NB4 (cell line): ENCODE measurements around the gene TFCP2L1.
A peak's percentile ranks its signal among the peaks of the same experiment; 100 is the strongest.

Experiments
- DNase-seq: peaks from one replicate; pipeline ENCODE4 v3.0.0; 2010; ENCODE audit warnings: low read depth
- H3K4me3 ChIP-seq: one replicate; pipeline ENCODE4 v1.5.1; 2011; ENCODE audit warnings: mild to moderate bottlenecking, low read depth, low read length, moderate library complexity
- MYC ChIP-seq: IDR thresholded peaks from 2 replicates; pipeline ENCODE4 v1.6.1; 2011; ENCODE audit warnings: low read depth, low read length
- POLR2A ChIP-seq: IDR thresholded peaks from 2 replicates; pipeline ENCODE4 v1.6.1; 2011; ENCODE audit warnings: mild to moderate bottlenecking; ENCODE audit not compliant: insufficient read length; ENCODE audit errors: extremely low read depth
- TF ChIP-seq, protein P1 (sequence below): IDR thresholded peaks from one replicate; pipeline ENCODE4 v1.5.1; 2012; ENCODE audit warnings: low read depth, low read length
- TF ChIP-seq, protein P2 (sequence below): IDR thresholded peaks from 2 replicates; pipeline ENCODE4 v1.6.1; 2011; ENCODE audit warnings: low read depth, low read length

The TFCP2L1 gene

DNA sequence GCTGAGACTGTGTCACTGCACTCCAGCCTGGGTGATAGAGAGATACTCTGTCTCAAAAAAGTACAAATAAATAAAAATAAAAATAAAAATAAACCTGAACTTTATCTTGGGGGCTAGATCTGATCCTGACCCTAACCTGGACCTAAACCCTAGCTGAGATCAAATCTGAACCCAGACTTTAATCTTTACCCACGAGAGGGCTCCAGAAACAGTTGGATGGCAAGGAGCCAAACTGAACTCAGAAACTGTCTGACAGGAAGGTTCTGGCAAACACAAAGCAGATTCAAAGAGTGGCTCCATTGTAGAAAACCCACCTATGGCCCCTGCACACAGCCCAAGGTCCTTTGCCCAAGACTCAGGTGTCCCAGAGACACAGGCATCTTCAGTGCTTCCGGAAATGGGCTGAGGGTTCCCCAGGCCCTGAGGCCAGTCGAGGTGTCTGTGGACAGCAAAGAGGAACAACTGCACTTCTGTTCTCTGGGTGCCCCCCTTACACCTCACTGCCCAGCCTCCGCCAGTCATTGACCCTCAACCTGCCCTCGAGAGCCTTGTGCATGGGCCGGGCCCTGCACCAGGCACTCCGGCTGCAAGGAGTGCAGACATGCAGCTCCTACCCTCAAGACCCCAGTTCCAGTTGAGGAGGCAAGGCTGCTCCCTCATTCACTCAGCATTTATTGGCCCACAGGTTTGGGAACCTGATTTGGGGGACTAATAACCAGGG, 95.2 kb downstream of the TFCP2L1 start:
- DNase-seq, result no peak
- H3K4me3 ChIP-seq, result no peak overlapping the region
- TF ChIP-seq, protein P1, sequence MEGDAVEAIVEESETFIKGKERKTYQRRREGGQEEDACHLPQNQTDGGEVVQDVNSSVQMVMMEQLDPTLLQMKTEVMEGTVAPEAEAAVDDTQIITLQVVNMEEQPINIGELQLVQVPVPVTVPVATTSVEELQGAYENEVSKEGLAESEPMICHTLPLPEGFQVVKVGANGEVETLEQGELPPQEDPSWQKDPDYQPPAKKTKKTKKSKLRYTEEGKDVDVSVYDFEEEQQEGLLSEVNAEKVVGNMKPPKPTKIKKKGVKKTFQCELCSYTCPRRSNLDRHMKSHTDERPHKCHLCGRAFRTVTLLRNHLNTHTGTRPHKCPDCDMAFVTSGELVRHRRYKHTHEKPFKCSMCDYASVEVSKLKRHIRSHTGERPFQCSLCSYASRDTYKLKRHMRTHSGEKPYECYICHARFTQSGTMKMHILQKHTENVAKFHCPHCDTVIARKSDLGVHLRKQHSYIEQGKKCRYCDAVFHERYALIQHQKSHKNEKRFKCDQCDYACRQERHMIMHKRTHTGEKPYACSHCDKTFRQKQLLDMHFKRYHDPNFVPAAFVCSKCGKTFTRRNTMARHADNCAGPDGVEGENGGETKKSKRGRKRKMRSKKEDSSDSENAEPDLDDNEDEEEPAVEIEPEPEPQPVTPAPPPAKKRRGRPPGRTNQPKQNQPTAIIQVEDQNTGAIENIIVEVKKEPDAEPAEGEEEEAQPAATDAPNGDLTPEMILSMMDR, result no peak
- TF ChIP-seq MYC (no peak), POLR2A (no peak)
- TF ChIP-seq, protein P2, sequence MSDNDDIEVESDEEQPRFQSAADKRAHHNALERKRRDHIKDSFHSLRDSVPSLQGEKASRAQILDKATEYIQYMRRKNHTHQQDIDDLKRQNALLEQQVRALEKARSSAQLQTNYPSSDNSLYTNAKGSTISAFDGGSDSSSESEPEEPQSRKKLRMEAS, result no peak

DNA sequence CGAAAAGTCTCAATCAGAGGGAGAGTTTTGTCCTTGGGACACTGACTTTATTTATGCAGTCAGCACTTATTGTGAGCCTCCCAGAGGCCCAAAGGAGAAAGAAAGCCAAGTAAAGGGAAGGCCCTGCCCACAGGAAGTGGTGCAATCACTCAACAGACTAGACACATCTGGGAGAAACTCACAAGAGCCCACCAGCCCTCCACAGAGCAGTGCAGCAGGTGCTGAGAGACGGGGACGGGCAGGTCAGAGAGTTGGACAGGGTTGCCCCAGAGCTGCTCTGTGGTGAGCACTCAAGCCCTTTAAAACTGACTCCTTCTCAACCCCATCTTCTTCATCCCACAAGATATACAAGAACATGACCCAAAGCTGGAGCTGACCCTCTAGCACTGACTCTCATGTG, 96.0 kb downstream of the TFCP2L1 start:
- TF ChIP-seq, protein P1, result no peak
- TF ChIP-seq MYC, result peak; percentile 42; the same call in 1 of the 2 replicates
- TF ChIP-seq POLR2A, result no peak
- TF ChIP-seq, protein P2, result no peak
- DNase-seq, result peak; percentile 88
- H3K4me3 ChIP-seq, result no peak overlapping the region

DNA sequence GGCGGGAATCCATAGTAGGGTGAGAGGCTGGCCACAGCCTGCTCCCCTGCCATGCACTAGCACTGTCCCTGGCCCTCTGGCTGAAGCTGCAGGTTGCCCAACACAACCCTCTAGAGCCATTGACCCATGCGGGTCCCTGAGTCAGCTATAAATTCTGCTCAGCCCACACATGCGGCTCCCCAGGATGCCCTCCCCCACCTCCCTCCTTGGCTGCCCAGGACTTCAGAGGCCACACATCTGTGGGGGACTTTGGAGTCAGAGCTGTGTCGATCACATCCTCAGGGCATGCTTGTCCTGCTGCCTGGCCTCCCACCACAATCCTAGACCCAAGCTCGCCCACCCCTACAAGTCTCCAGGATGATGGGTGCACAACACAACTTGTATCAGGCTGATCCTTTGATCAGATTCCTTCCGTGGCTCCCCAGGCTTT, 97.0 kb downstream of the TFCP2L1 start:
- H3K4me3 ChIP-seq, result no peak overlapping the region
- TF ChIP-seq, protein P2, result no peak
- TF ChIP-seq, protein P1, result no peak
- no peak for TF ChIP-seq POLR2A
- TF ChIP-seq MYC, result no peak
- DNase-seq, result peak; percentile 80

DNA sequence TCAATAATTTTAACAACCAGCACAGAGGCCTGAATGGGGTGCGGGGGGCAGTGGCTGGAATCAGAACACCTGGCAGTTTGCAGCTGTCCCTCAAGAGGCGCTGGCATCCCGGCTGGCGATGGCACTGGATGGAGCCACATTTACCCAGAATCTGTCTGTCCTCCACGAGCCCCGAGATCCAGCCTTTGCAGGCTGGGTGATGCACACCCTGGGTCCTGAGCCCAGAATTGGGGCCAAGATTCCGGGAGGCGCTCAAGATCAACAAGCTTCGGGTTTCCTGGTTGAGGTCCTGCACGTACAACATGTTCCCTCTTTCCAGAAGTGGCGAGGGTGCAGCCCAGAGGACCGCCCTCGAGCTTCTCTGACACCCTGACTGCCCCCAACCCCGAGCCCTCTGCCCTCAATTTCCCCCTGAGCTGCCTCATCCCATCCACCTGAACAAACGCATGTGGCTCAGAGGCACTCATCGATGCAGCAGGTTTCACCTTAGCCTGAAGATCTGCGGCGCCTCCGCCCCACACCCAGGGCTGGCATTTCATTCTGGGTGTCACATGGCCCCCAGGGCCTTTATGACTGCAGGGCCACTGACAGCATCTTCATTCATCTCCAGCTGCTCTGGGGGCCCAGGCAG, 97.5 kb downstream of the TFCP2L1 start:
- DNase-seq, result no peak
- TF ChIP-seq, protein P2, result no peak
- TF ChIP-seq, protein P1, result no peak
- TF ChIP-seq MYC (no peak), POLR2A (no peak)
- H3K4me3 ChIP-seq, result no peak overlapping the region

DNA sequence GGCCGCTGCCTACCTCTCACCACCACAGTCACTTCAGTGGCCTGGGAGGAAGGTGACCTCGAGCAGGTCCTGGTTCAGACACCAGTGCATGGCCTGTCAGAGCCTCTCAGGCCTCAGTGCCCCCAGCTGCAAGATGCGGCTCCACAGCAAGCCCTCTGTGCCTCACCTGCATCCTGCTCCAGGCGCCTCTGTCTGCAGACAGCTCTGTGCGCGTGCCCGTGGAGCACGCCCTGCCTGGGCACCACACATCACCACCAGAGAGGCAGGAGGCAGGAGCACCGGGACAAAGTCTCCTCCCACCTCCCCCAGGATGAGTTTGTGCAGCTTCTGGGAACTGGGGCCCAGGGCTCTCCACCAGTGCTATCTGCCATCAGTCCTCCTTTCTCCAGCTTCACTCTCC, 98.7 kb downstream of the TFCP2L1 start:
- TF ChIP-seq, protein P1, result no peak
- no peak for TF ChIP-seq POLR2A
- no peak for TF ChIP-seq MYC
- TF ChIP-seq, protein P2, result no peak
- DNase-seq, result no peak
- H3K4me3 ChIP-seq, result no peak overlapping the region
